HL-60/S4 treated with phorbol 12-myristate 13-acetate at 8.2 ng/mL for 4 days and 3 days (cell line): ENCODE results near the gene MGA.

Experiments used
- in situ Hi-C: fragments of 300-500 bp; cut with MboI; formaldehyde crosslinking; loops from 2 replicates; pipeline ENCODE4 v1.15.0; 2022; ENCODE audit warnings: low sequenced_read_pairs

Gene MGA

GRCh38 chr15:41780266-41780665 lies 120.1 kb downstream of the MGA start:
- in situ Hi-C loops: no loop called here

- in situ Hi-C loops: no loop called here
Measured at GRCh38 chr15:41780727-41781126, 120.5 kb downstream of the MGA start.

GRCh38 chr15:41782371-41783282 lies 122.4 kb downstream of the MGA start:
- in situ Hi-C loops: no loop called here

- in situ Hi-C loops: no loop called here
Measured at GRCh38 chr15:41783296-41783695, 123.1 kb downstream of the MGA start.

GRCh38 chr15:41788262-41788661 lies 128.1 kb downstream of the MGA start:
- in situ Hi-C loops: no loop called here

DNA sequence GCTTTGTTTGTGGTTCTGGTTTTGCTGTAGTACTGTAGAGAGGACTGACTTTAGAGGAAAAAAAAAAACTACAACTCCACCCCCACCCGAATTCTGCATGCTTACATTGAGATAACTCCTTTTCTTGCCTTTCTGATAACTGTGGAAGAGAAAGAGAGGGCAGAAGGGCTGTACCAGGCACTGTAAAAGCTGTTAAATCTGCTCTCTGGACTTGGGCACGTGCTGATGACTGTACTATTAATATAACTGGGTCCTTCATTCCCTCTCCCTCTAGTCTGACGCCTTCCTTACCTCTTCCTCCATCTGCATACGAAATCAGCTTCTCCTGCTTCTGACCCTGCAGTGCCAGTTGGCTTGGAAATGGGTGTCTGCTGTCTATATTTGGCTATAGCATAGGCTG lies 129.0 kb downstream of the MGA start:
- in situ Hi-C loops: no loop called here

DNA sequence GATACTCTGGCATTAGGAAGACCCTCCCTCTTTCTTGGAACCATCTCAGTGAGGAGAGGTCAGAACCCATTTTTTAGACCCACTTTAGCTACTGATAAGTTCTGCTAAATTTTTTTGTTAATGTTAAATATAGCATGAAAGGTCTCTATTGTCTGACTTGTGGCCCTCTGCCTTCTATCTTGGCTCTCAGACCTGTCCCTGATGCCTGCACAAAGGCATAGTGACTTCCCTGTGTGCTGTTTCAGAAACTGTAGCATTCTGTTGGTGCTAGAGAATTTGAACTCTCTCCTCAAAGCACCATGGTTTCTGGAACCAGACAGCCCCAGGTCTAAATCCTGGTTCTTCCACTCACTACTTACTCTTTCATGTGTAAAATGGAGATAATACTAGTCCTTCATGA lies 129.5 kb downstream of the MGA start:
- in situ Hi-C loops: no loop called here

DNA sequence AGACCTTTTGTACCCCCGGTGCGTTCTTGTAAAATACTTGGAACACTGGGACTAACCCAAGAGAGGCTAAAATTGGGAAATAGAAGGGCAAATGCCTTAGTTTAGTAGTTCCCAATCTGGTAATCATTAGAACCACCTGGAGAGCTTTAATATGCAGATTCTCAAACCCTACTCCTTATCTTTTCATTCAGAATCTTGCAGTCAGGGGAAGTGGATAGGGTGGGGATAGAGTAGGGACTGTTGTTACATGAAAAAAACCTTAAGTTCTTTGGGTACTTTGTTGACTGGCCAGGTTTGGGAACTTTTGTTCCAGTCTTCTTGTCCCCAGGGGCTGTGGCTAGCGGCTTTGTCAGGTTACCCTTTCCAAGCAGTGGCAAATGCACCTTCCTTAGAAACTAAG lies 130.0 kb downstream of the MGA start:
- in situ Hi-C loops: no loop called here

DNA sequence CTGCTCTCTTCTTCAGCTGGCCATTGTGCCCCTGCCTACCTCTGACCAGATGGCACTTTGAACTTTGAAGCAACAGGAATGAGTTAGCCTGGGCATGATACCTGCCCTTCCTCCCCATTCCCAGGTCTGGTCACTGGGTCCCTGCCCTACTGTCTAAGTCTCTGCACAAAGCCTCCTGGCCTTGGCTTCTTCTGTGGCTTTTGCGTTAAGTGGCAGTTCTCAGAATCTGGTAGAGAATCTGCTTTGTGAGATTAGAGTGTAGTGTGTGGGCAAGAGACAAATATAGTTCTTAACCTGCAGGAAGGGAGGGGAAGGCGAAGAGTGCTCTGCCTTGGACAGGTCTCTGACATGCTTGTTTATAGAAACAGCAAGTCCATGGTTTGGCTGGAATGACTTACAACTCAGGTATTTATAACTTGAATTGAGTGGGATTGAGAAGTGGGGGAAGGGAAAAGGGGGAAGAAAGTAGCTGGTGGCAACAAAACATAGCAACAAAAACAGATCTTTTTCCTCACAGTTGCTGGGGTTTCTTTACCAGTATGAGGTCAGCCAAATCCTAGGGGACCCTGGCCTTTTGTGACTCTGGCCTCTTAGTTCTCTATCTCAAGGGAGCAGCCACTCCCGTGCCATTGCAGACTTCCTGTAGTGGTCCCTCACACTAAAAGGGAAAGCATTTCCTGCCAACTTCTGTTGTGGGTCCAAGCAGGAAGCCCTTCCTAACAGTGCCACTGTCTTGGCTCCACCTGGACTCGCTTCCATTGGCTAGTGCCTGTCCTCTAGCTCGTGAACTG lies 130.7 kb downstream of the MGA start:
- in situ Hi-C loops: no loop called here

DNA sequence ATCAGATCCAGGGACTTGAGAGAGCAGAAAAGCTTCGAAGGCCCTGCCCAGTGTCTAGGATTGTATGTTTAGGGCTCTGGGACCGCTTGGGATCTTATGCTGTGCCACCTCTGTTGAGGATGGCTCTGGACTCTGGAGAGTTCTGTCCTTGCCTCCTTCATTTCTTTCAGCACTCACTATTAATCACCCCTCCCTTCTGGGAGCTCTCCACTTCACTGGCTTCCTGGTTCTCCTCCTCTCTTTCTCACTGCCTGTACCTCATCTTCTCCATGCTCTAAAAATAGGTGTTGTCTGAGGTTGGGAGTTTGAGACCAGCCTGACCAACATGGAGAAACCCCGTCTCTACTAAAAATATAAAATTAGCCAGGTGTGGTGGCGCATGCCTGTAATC lies 131.3 kb downstream of the MGA start:
- in situ Hi-C loops: no loop called here

DNA sequence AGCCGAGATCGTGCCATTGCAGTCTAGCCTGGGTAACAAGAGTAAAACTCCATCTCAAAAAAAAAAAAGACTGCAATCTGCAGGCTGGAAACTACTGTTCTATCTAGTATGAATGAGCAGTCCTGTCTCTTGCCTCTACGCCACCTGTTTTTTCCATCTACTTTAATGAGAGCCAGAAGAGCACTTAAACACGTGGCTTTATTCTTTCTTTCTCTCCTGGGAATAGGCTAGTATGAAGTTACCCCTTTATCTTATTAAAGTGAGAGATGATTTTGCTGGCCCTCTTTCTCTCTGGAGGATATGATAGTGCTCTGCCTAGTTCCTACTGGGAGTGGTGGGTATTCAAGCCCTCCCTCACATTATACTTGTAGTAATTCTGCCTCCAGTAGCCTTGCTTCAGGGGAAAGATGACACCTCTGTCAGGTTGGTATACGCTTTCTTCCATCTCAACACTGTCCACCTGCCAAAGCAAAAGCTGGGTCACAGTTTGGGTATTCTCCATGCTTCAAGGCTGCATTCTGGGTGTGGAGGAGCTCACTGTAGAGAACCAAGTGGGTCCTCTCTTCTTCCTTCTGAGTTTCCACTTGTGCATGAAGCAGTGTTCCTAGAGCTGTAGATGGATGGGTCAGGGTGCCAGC lies 131.9 kb downstream of the MGA start:
- in situ Hi-C loops: no loop called here

GRCh38 chr15:41794081-41794480 lies 133.9 kb downstream of the MGA start:
- in situ Hi-C loops: no loop called here

DNA sequence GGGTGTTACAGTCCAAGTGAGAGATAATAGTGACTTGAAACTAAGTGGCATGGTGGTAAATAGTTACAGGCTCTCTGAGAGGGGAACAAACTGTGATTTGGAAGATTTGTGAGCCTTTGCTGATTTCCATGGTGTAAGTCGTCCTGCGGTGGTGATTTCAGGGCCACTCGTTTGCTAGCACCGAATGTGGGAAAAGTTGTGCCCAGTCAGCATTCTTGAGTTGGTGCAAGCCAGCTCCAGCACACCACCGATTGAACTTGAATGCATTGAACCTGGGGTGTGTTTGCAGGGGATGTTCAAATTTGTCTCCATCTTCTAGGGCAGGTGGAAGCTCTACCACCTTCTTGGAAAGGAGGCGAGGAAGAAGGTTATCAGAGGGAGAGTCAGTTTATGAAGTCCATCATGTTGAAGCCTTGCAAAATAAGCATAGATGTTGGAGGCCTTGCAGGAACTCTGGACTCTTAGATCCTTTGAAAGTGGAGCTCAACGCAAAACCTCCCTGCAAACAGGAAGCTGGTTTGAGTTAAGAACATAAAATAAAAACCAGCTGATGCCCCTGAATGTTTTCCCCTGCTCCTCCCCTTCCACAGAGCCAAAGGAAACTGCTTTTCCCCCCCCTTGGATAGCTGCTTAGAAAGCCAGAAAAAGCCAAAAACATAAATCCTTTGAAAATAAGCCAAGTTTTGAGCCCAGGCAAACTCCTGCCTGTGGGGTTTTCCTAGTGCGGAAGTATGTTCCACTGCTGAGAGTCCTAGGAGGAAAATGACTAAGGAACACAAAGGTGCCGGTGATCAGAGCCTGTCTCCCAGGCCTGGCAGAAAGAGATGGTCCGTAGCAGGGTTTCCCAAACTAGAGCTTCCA lies 136.0 kb downstream of the MGA start:
- in situ Hi-C loops: no loop called here

- in situ Hi-C loops: no loop called here
Measured at GRCh38 chr15:41797201-41797944, 137.2 kb downstream of the MGA start.

DNA sequence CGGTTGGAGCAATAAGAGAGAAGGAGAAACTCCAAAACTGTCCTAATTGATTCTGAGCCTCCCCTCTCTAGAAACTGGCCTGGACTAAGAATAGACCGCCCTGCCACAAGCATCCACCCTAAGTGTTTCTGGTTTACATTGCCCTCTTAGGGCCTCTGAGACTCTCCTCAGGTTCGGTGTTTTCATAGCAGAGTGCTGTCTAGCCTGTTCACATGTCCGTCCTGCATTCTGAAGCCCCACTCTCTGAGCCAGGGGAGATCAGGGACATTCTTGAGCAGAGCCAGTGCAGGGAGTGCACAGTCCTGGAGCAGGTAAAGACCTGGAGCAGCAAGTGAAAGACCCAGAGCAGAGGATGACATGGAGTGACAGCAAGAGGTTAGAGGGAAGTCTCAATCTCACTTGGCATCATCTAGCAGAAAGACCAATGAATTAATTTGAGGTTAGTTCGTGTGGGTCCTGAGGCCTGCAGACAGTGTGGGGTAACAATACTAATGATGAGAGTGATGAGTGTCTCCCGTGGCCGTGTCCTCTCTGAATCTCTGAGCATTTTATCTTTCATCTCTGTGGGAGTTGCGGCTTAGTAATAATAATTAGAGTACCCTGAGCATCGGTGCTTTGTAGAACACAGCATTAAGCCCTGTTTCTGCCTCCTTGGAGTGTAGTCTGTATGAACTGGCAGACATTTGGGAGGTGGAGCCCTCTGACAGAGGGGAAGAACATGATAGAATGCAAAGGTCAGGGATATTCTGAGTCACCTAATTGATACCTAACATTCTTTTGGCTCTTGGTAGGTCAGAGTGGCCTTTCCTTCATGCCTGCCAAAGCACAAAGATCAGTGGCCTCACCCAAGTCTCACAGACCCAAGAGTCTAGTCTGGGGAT lies 138.6 kb downstream of the MGA start:
- in situ Hi-C loops: no loop called here

GRCh38 chr15:41799488-41799805 lies 139.2 kb downstream of the MGA start:
- in situ Hi-C loops: no loop called here

DNA sequence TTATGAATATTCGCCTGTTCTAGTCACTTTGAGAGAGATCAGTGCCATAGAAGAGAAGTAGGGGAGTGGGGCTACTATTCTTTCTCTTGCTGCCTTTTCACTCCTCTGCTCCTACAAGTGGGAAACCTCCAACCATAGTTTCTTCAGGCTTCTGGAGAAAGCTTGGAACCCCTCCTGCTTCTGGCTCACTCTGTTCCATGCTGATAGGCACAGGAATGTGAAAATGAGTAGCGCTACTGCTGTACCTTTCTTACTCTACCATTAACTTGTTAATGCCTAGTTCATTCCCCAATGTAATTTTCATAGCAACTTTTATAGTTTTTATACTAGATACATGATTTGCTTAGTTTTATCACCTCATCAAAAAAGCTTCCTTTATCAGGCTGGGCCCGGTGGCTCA lies 141.0 kb downstream of the MGA start:
- in situ Hi-C loops: no loop called here

GRCh38 chr15:41801850-41802455 lies 141.7 kb downstream of the MGA start:
- in situ Hi-C loops: no loop called here

DNA sequence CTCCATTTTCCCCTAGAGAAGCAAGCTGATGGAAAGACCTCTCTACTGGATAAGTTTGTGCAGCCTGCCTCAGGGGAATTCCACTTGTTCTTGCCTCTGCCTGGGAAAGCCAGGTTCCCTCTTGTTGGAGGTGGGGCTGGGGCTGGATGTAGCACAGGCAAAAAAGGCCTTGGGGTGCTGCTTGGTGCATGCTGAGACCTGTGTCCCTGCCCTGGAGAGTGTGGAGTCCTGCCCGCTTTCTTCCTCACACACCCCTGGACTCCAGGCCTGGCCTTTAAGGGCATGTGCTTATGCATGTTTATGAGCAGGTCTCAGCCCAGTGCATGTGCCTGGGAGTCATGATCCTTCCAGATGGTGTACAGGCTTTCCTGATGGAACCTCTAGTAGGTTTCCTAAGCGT lies 144.2 kb downstream of the MGA start:
- in situ Hi-C loops: no loop called here
